GM19467 (cell line): Measurements from ENCODE around the gene POLR3E.
A peak's percentile ranks its signal among the peaks of the same experiment; 100 is the strongest.
"Not testable (repeated sequence)": the region's sequence is repeated elsewhere in the genome, so short reads cannot be mapped to it uniquely, and the experiment has no call there.

Source experiments
- ATAC-seq: cut with Tn5 transposase; IDR thresholded peaks from one replicate; pipeline ENCODE4 v1.9.1; 2021; ENCODE audit warnings: mild to moderate bottlenecking, moderate library complexity; ENCODE audit not compliant: unreplicated experiment

The POLR3E gene

GRCh38 chr16:22359679-22360078 lies 62.5 kb downstream of the POLR3E start:
- ATAC-seq: no peak

- no peak for ATAC-seq
These were observed 63.9 kb downstream of the POLR3E start for GRCh38 chr16:22360963-22361659.

GRCh38 chr16:22364241-22364640 lies 67.0 kb downstream of the POLR3E start:
- no peak for ATAC-seq

GRCh38 chr16:22366371-22366770 lies 69.2 kb downstream of the POLR3E start:
- no peak for ATAC-seq

- ATAC-seq: no peak
These were observed 69.7 kb downstream of the POLR3E start for GRCh38 chr16:22366889-22367288.

- not testable (repeated sequence) for ATAC-seq
These were observed 71.1 kb downstream of the POLR3E start for GRCh38 chr16:22368200-22368826.

GRCh38 chr16:22369221-22369811 lies 72.1 kb downstream of the POLR3E start:
- no peak for ATAC-seq

GRCh38 chr16:22370038-22370820 lies 73.0 kb downstream of the POLR3E start:
- ATAC-seq: no peak

GRCh38 chr16:22372882-22373661 lies 75.9 kb downstream of the POLR3E start:
- ATAC-seq: no peak

- ATAC-seq: no peak
These were observed 76.6 kb downstream of the POLR3E start for GRCh38 chr16:22373662-22374310.

- ATAC-seq: peak; percentile 87
These were observed 77.3 kb downstream of the POLR3E start, which contains the start of gene CDR2 for GRCh38 chr16:22374311-22375116. TSS of gene CDR2 (minus strand) at chr16:22374619. CDS start at chr16:22374309, 310 bp downstream.

GRCh38 chr16:22375117-22375962 lies 78.1 kb downstream of the POLR3E start:
- ATAC-seq: no peak

- no peak for ATAC-seq
These were observed 78.9 kb downstream of the POLR3E start for GRCh38 chr16:22375963-22376640.

GRCh38 chr16:22379656-22380055 lies 82.4 kb downstream of the POLR3E start:
- no peak for ATAC-seq

- ATAC-seq: no peak
These were observed 83.3 kb downstream of the POLR3E start for GRCh38 chr16:22380529-22380928.

GRCh38 chr16:22381392-22381791 lies 84.2 kb downstream of the POLR3E start:
- ATAC-seq: no peak

GRCh38 chr16:22383827-22384226 lies 86.6 kb downstream of the POLR3E start:
- ATAC-seq: no peak
